Psoas muscle (tissue), 8 donors: ENCODE measurements around the gene VPS72. TPM values are rescaled to one million over a fixed set of nuclear protein-coding genes. Genes with fewer than 3 reads are reported as not detected.
"Not testable (repeated sequence)": the region's sequence is repeated elsewhere in the genome, so short reads cannot be mapped to it uniquely, and the experiment has no call there.

Source experiments
- ATAC-seq, 4 donors: fragments of 200-7000 bp; cut with Tn5 transposase; one replicate each; pipeline ENCODE4 v1.9.1; 2020; ENCODE audit warnings: moderate library complexity in 3 of 4, mild to moderate bottlenecking in 2 of 4
- DNase-seq, 2 donors: peaks; one replicate each; pipeline ENCODE4 v3.0.0-alpha.2; 2020
- H3K27ac ChIP-seq: fragments of 200-600 bp; one replicate; pipeline ENCODE4 v1.8.0; 2022
- H3K27me3 ChIP-seq, 3 donors: fragments of 200-600 bp in 1 of 3; one replicate each; pipeline versions ENCODE4 v1.6.1 to v1.8.0; 2013 to 2022; ENCODE audit warnings: low read length in 2 of 3, mild to moderate bottlenecking in 2 of 3, moderate library complexity in 1 of 3; ENCODE audit not compliant: insufficient read depth in 3 of 3
- H3K36me3 ChIP-seq, 2 donors: fragments of 200-600 bp in 1 of 2; one replicate each; pipeline versions ENCODE4 v1.6.1 to v1.8.0; 2013 to 2022; ENCODE audit warnings: low read depth in 1 of 2, mild to moderate bottlenecking in 1 of 2, moderate library complexity in 1 of 2; ENCODE audit not compliant: insufficient read depth in 1 of 2
- H3K4me1 ChIP-seq: fragments of 200-600 bp; one replicate; pipeline ENCODE4 v1.8.0; 2022
- H3K4me3 ChIP-seq: fragments of 200-600 bp; one replicate; pipeline ENCODE4 v1.8.0; 2022; ENCODE audit warnings: mild to moderate bottlenecking
- H3K9me3 ChIP-seq: fragments of 200-600 bp; one replicate; pipeline ENCODE4 v1.8.0; 2022
- CTCF ChIP-seq: fragments of 200-600 bp; IDR thresholded peaks from one replicate; pipeline ENCODE4 v1.8.0; 2022; ENCODE audit warnings: antibody characterized with exemption
- WGBS, 3 donors: extraction: QIAGEN DNeasy Blood & Tissue Kit; methylation state at CpG; one replicate each; pipeline versions ENCODE4 v1.1.6 to v1.1.7; 2013; 5-methylcytosine and 5-hydroxymethylcytosine counted together
- intact Hi-C, 2 donors: fragments of 100-400 bp; cut with DNase I; formaldehyde crosslinking; loops; one replicate each; pipeline versions ENCODE4 v1.11.0 to v1.14.2; 2022
- polyA plus RNA-seq, 3 donors: library from polyadenylated mRNA; stranded (reverse); fragments of 200-250 nt; gene quantifications; one replicate each; pipeline ENCODE4 v1.2.3, GENCODE V29; 2013
- total RNA-seq, 4 donors: library from RNA; stranded (reverse); fragmentation: NEBNext Ultra II Directional in 2 of 4; extraction: Animal tissue kit (Norgen Biotek cat#: 25700) in 2 of 4; gene quantifications; one replicate each; pipeline versions ENCODE4 v1.2.1 to v1.2.4, GENCODE V29; 2021 to 2023
- donor health status: healthy with polysubstance abuse.
- donor health status: DM: no; HTN: no; CAD: no; lungs with moderate emphysema.
- donor health status: Bipolar disorder and iron deficiency.
- donor health status: healthy.
- donor health status: DM: yes; HTN: yes; CAD: no.
- donor health status: DM: no; HTN: no; CAD: no.
- donor health status: DM: no; HTN: no; CAD: no.
- donor health status: DM: yes; HTN: yes; CAD: no.

VPS72 gene
- total and polyA plus RNA-seq, 7 donors, result 30.8 to 112 (median 66.0) TPM

GRCh38 chr1:151199873-151200581 lies 10.0 kb upstream of the VPS72 start:
- H3K4me3 ChIP-seq, result peak overlapping the region; percentile 95
- WGBS, 3 donors, result 19 to 25% (median 23%) methylated on average over 11 of the region's 11 CpGs
- H3K4me1 ChIP-seq, result peaks cover 55% of the 10 kb centered on the region
- no peaks in the 10 kb centered on the region for H3K9me3 ChIP-seq
- peak overlapping the region; percentile 92 for H3K27ac ChIP-seq
- peaks cover 0 to 20% of the 10 kb centered on the region in 2 donors for H3K36me3 ChIP-seq
- intact Hi-C loops, result loop anchor here (2.0 to 5.0 kb wide), 3 partner anchors 37 to 147 kb away; partner anchors contain the start of gene RFX5 (in 1 of the 2)
- no peaks in the 10 kb centered on the region for H3K27me3 ChIP-seq
- DNase-seq (no peak), ATAC-seq (no peak)
- no peak for TF ChIP-seq CTCF

GRCh38 chr1:151198254-151199127 lies 8.5 kb upstream of the VPS72 start, which contains the start of gene PIP5K1A:
TSS of gene PIP5K1A (plus strand) at chr1:151198552. CDS start at chr1:151198997, 445 bp downstream.
- Histone ChIP-seq H3K36me3 (peaks cover 0 to 9% of the 10 kb centered on the region in 2 donors), H3K9me3 (no peaks in the 10 kb centered on the region), H3K4me3 (peak within 1 kb of the TSS; percentile 95), H3K27me3 (no peaks in the 10 kb centered on the region), H3K4me1 (peaks cover 43% of the 10 kb centered on the region), H3K27ac (peak within 1 kb of the TSS; percentile 92)
- ATAC-seq (peak; percentile 93 to 97 (median 95)), DNase-seq (peak; percentile 99 to 100)
- intact Hi-C loops, result loop anchor here (2.0 to 5.0 kb wide), 2 partner anchors 54 to 149 kb away; partner anchors contain the start of gene RFX5 (in 1 of the 2)
- no peak for TF ChIP-seq CTCF
- 0 to 1% (median 1%) methylated on average over 60 of the region's 60 CpGs for WGBS, 3 donors

- intact Hi-C loops, result loop anchor here (1.0 to 5.0 kb wide), 3 partner anchors 53 to 149 kb away; partner anchors contain the start of gene RFX5 (in 1 of the 2)
- no peak for TF ChIP-seq CTCF
- Histone ChIP-seq H3K4me3 (peak overlapping the region; percentile 95), H3K36me3 (peaks cover 0 to 4% of the 10 kb centered on the region in 2 donors), H3K27me3 (no peaks in the 10 kb centered on the region), H3K9me3 (no peaks in the 10 kb centered on the region), H3K27ac (peak overlapping the region; percentile 92), H3K4me1 (peaks cover 42% of the 10 kb centered on the region)
- no peak for DNase-seq
- ATAC-seq, result no peak
- WGBS, 3 donors, result 8 to 13% (median 9%) methylated on average over 10 of the region's 10 CpGs
Observed at GRCh38 chr1:151197863-151198253, 7.9 kb upstream of the VPS72 start.

GRCh38 chr1:151196292-151196800 lies 6.3 kb upstream of the VPS72 start:
- peak in 1 of 2 donors; percentile 52 for DNase-seq
- H3K9me3 ChIP-seq, result no peaks in the 10 kb centered on the region
- peak; percentile 54 for TF ChIP-seq CTCF
- WGBS, 3 donors, result 27 to 33% (median 29%) methylated on average over 14 of the region's 14 CpGs
- no peaks in the 10 kb centered on the region for H3K27me3 ChIP-seq
- H3K4me1 ChIP-seq, result peaks cover 27% of the 10 kb centered on the region
- H3K27ac ChIP-seq, result peak overlapping the region; percentile 70
- ATAC-seq, result peak; percentile 23 to 55 (median 34)
- H3K36me3 ChIP-seq, result no peaks in the 10 kb centered on the region
- H3K4me3 ChIP-seq, result peak overlapping the region; percentile 41
- intact Hi-C loops, result loop anchor here in 1 of 2 donors (5.0 kb wide), 1 partner anchor 151 kb away; the partner anchor contains the start of gene RFX5

- 67 to 72% (median 69%) methylated on average over 17 of the region's 17 CpGs for WGBS, 3 donors
Observed at GRCh38 chr1:151194894-151195594, 5.0 kb upstream of the VPS72 start.

More at GRCh38 chr1:151194894-151195594, 5.0 kb upstream of the VPS72 start:
- peak in 2 of 4 donors; percentile 31 to 48 for ATAC-seq
- DNase-seq, result peak; percentile 71 to 74
- peak overlapping the region; percentile 70 for H3K27ac ChIP-seq
- not testable (repeated sequence) for H3K36me3 ChIP-seq, H3K9me3 ChIP-seq, H3K27me3 ChIP-seq
- H3K4me3 ChIP-seq, result peak overlapping the region; percentile 41
- intact Hi-C loops, result loop anchor here in 1 of 2 donors (5.0 kb wide), 1 partner anchor 152 kb away; the partner anchor contains the start of gene RFX5
- peaks cover 15% of the 10 kb centered on the region for H3K4me1 ChIP-seq
